A549 treated with AZD9567 at 1 μM for 4 hours (cell line): Measurements from ENCODE around the gene HCN1. TPM values are rescaled to one million over a fixed set of nuclear protein-coding genes. Genes with fewer than 3 reads are reported as not detected.

Experiments
- total RNA-seq: library from RNA; stranded (reverse); fragments of 200-300 nt; extraction: Qiagen RNA extraction; gene quantifications from 5 replicates; pipeline ENCODE4 v1.2.3, GENCODE V29; 2022; ENCODE audit not compliant: insufficient read depth

Gene HCN1
- total RNA-seq, result not detected in 5 replicates

GRCh38 chr5:45696206-45696836 lies at the start of gene HCN1:
Gene HCN1 (minus strand): TSS chr5:45696380.

